HFF-Myc (cell line): ENCODE data around the gene VSTM2L.

Experiments
- DNase-seq: peaks from one replicate; pipeline ENCODE4 v3.0.0-alpha.2; 2011; ENCODE audit warnings: low read depth; ENCODE audit errors: extremely low read depth
- H3K4me3 ChIP-seq: replicated peaks from 2 replicates; pipeline ENCODE4 v1.5.1; 2011; ENCODE audit warnings: low read depth, mild to moderate bottlenecking, control low read depth, low read length
- TF ChIP-seq, protein P1 (sequence below): IDR thresholded peaks from 2 replicates; pipeline ENCODE4 v1.5.1; 2012; ENCODE audit warnings: mild to moderate bottlenecking, low read depth, low read length, control low read depth; ENCODE audit errors: missing control alignments

VSTM2L gene

DNA sequence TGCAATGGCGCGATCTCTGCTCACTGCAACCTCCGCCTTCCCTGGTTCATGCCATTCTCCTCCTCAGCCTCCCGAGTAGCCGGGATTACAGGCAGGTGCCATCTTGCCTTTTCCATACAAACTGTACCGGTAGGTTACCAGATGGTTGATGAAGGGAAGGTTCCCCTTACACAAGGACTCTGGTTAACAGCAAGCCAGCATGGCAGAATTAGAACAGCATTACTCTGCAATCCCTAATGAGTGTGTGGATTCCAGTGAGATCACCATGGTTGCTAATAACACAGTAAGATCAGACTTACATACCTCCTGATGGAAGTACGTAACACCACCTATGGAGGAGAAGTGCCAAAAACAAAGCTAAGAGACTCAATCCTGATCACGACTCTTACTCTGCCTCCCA, 78.6 kb downstream of the VSTM2L start:
- H3K4me3 ChIP-seq: no peak overlapping the region
- no peak for DNase-seq
- TF ChIP-seq, protein P1, sequence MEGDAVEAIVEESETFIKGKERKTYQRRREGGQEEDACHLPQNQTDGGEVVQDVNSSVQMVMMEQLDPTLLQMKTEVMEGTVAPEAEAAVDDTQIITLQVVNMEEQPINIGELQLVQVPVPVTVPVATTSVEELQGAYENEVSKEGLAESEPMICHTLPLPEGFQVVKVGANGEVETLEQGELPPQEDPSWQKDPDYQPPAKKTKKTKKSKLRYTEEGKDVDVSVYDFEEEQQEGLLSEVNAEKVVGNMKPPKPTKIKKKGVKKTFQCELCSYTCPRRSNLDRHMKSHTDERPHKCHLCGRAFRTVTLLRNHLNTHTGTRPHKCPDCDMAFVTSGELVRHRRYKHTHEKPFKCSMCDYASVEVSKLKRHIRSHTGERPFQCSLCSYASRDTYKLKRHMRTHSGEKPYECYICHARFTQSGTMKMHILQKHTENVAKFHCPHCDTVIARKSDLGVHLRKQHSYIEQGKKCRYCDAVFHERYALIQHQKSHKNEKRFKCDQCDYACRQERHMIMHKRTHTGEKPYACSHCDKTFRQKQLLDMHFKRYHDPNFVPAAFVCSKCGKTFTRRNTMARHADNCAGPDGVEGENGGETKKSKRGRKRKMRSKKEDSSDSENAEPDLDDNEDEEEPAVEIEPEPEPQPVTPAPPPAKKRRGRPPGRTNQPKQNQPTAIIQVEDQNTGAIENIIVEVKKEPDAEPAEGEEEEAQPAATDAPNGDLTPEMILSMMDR: no peak

GRCh38 chr20:37983286-37983685, 80.4 kb downstream of the VSTM2L start:
- DNase-seq: no peak
- H3K4me3 ChIP-seq: no peak overlapping the region

GRCh38 chr20:37984018-37984785, 81.3 kb downstream of the VSTM2L start:
- no peak overlapping the region for H3K4me3 ChIP-seq
- TF ChIP-seq, protein P1: no peak
- DNase-seq: no peak

More at GRCh38 chr20:37983286-37983685, 80.4 kb downstream of the VSTM2L start:
- TF ChIP-seq, protein P1: no peak

- TF ChIP-seq, protein P1: no peak
- no peak for DNase-seq
- H3K4me3 ChIP-seq: no peak overlapping the region
Observed at GRCh38 chr20:37986044-37986858, 83.3 kb downstream of the VSTM2L start.

DNA sequence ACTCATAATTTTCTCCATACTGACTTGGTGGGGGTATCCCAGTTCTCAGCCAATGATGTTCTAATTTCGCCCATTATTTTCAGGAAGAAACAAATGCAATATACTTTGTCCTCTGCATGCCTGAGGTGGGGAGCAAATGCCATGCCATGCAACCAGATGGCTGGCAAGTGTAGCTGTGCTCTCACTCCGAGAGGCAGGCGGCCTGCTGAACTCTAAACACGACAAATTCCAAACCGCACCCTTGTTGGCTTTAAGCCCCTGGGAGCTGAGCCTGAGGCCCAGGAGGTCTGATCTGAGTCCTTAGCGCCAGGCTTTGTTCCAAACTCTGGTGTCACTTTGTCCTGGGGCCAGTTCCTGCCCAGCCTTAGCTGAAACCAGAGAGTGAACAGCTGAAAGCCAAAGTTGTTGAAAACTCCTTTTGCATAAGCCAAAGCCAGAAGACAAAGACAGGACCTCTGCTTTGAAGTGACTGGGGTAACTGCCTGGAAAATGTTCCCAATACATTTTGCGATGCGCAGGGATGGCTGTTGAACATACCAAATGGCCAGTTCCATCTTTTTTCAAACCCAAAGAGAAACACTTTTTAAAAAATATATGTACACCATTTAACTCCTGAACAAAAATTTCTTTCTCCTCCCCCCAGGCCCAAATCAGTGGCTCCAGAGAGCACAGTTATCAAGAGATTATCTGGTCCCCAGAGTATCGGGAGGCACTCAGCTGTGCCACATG, 84.1 kb downstream of the VSTM2L start:
- DNase-seq: no peak
- no peak overlapping the region for H3K4me3 ChIP-seq
- TF ChIP-seq, protein P1: no peak

- DNase-seq: no peak
- TF ChIP-seq, protein P1: no peak
- no peak overlapping the region for H3K4me3 ChIP-seq
Observed at GRCh38 chr20:37987602-37988290, 84.8 kb downstream of the VSTM2L start.
